DND-41 (cell line): ENCODE results near the gene ATF2.

Source experiments
- ATAC-seq: fragments of 200-7000 bp; cut with Tn5 transposase; 3 replicates; pipeline ENCODE4 v1.9.1; 2021; ENCODE audit warnings: low read depth; ENCODE audit not compliant: insufficient read depth
- DNase-seq: peaks from one replicate; pipeline ENCODE4 v3.0.0-alpha.2; 2020
- H2AFZ ChIP-seq: 2 replicates; pipeline ENCODE4 v1.6.0; 2012; ENCODE audit warnings: low read depth, low read length
- H3K27ac ChIP-seq: 2 replicates; pipeline ENCODE4 v1.5.1; 2012; ENCODE audit warnings: low read length, inconsistent platforms
- H3K27me3 ChIP-seq: fragments of 200-600 bp; sonication (generic); 2 replicates; pipeline ENCODE4 v1.6.0; 2012; ENCODE audit warnings: low read length, mild to moderate bottlenecking, inconsistent platforms; ENCODE audit not compliant: insufficient read depth, poor library complexity
- H3K36me3 ChIP-seq: 2 replicates; pipeline ENCODE4 v1.5.1; 2012; ENCODE audit warnings: low read length, inconsistent platforms; ENCODE audit not compliant: insufficient read depth
- H3K4me1 ChIP-seq: 2 replicates; pipeline ENCODE4 v1.5.1; 2012; ENCODE audit warnings: mild to moderate bottlenecking, low read length; ENCODE audit not compliant: insufficient read depth
- H3K4me2 ChIP-seq: 2 replicates; pipeline ENCODE4 v1.6.0; 2012; ENCODE audit warnings: mild to moderate bottlenecking, moderate library complexity, low read length, inconsistent platforms; ENCODE audit not compliant: insufficient read depth
- H3K4me3 ChIP-seq, 2 experiments: fragments of 200-600 bp in 1 of 2; shearing (Covaris generic) in 1 of 2; 2 replicates each; pipeline ENCODE4 v1.5.1; 2012 to 2016; ENCODE audit warnings: inconsistent platforms in 2 of 2, low read length in 2 of 2, mild to moderate bottlenecking in 2 of 2, low read depth in 1 of 2, moderate library complexity in 1 of 2
- H3K79me2 ChIP-seq: 2 replicates; pipeline ENCODE4 v1.6.0; 2012; ENCODE audit warnings: low read length, inconsistent platforms; ENCODE audit not compliant: insufficient read depth
- H3K9ac ChIP-seq: 2 replicates; pipeline ENCODE4 v1.6.0; 2012; ENCODE audit warnings: low read depth, mild to moderate bottlenecking, inconsistent platforms, low read length, moderate library complexity
- H3K9me3 ChIP-seq: 2 replicates; pipeline ENCODE4 v1.5.1; 2012; ENCODE audit warnings: low read length, moderate library complexity, mild to moderate bottlenecking, inconsistent platforms; ENCODE audit not compliant: insufficient read depth, severe bottlenecking
- H4K20me1 ChIP-seq: 2 replicates; pipeline ENCODE4 v1.6.0; 2012; ENCODE audit warnings: low read length; ENCODE audit not compliant: insufficient read depth
- CTCF ChIP-seq: IDR thresholded peaks from 2 replicates; pipeline ENCODE4 v1.5.1; 2012; ENCODE audit warnings: borderline replicate concordance, low read length, moderate library complexity, mild to moderate bottlenecking; ENCODE audit not compliant: poor library complexity, severe bottlenecking; ENCODE audit errors: extremely low read depth
- EZH2 ChIP-seq: IDR thresholded peaks from 3 replicates; pipeline ENCODE4 v1.6.1; 2012; ENCODE audit warnings: borderline replicate concordance, low read depth, mild to moderate bottlenecking, moderate library complexity, low read length, inconsistent platforms; ENCODE audit not compliant: severe bottlenecking

ATF2 gene

GRCh38 chr2:175136334-175137215, 31.4 kb downstream of the ATF2 start:
- no peak overlapping the region for H3K9ac ChIP-seq
- H3K4me2 ChIP-seq: no peak overlapping the region
- H3K27me3 ChIP-seq: no peaks in the 10 kb centered on the region
- peaks cover 20% of the 10 kb centered on the region; the same call in 1 of the 2 replicates for H4K20me1 ChIP-seq
- no peak overlapping the region for H3K27ac ChIP-seq
- H3K36me3 ChIP-seq: peaks cover 70% of the 10 kb centered on the region
- no peaks in the 10 kb centered on the region for H3K9me3 ChIP-seq
- DNase-seq (no peak), ATAC-seq (no peak)
- TF ChIP-seq CTCF (no peak), EZH2 (no peak)
- H3K79me2 ChIP-seq: peaks cover 90% of the 10 kb centered on the region
- no peak overlapping the region for H2AFZ ChIP-seq
- no peaks in the 10 kb centered on the region for H3K4me1 ChIP-seq
- no peak overlapping the region for H3K4me3 ChIP-seq

- DNase-seq (no peak), ATAC-seq (no peak)
- Histone ChIP-seq H3K27ac (no peak overlapping the region), H2AFZ (no peak overlapping the region), H3K9me3 (no peaks in the 10 kb centered on the region), H4K20me1 (peaks cover 20% of the 10 kb centered on the region; the same call in 1 of the 2 replicates), H3K79me2 (peaks cover 87% of the 10 kb centered on the region), H3K4me1 (no peaks in the 10 kb centered on the region), H3K9ac (no peak overlapping the region), H3K36me3 (peaks cover 70% of the 10 kb centered on the region), H3K4me2 (no peak overlapping the region), H3K27me3 (no peaks in the 10 kb centered on the region), H3K4me3 (no peak overlapping the region)
- TF ChIP-seq CTCF: no peak
- TF ChIP-seq EZH2: no peak
Measured at GRCh38 chr2:175135862-175136261, 32.1 kb downstream of the ATF2 start.

- Histone ChIP-seq H3K4me3 (no peak overlapping the region), H3K79me2 (peaks cover 86% of the 10 kb centered on the region), H3K9me3 (no peaks in the 10 kb centered on the region), H4K20me1 (peaks cover 15% of the 10 kb centered on the region; the same call in 1 of the 2 replicates), H3K27me3 (no peaks in the 10 kb centered on the region), H3K4me2 (no peak overlapping the region), H3K9ac (no peak overlapping the region), H3K27ac (no peak overlapping the region), H3K36me3 (peaks cover 77% of the 10 kb centered on the region), H3K4me1 (no peaks in the 10 kb centered on the region), H2AFZ (no peak overlapping the region)
- TF ChIP-seq CTCF (no peak), EZH2 (no peak)
- ATAC-seq (no peak), DNase-seq (no peak)
Measured at GRCh38 chr2:175135177-175135576, 32.8 kb downstream of the ATF2 start.
